WI38 (cell line): ENCODE measurements around the gene TMEM86A.

Experiments used
- H3K4me3 ChIP-seq: 2 replicates; pipeline ENCODE4 v1.5.1; 2011; ENCODE audit warnings: low read depth, mild to moderate bottlenecking, control low read depth, low read length
- TF ChIP-seq, protein P1 (sequence below): IDR thresholded peaks from 2 replicates; pipeline ENCODE4 v1.5.1; 2012; ENCODE audit warnings: low read depth, mild to moderate bottlenecking, control low read depth, low read length

Gene TMEM86A

DNA sequence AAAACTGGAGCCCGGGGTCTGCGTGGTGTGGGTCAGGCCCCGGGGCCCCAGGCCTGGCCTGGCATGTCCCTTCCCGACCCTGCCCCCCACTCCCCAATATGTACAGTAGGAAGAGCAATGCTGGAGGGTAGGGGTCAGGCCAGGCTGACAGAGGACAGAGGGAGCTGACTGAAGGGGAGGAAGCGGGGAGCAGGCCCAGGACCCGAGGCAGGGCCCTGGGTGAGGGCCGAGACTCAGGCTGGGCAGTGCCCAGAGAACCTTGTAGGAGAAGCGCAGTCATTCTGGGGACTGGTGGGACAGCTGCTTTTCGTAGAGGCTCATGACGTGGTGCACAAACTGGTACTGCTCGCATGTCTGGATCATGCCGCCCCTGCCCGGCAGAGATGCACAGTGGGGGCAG is 30.1 kb downstream of the TMEM86A start:
- no peak overlapping the region for H3K4me3 ChIP-seq
- TF ChIP-seq, protein P1, sequence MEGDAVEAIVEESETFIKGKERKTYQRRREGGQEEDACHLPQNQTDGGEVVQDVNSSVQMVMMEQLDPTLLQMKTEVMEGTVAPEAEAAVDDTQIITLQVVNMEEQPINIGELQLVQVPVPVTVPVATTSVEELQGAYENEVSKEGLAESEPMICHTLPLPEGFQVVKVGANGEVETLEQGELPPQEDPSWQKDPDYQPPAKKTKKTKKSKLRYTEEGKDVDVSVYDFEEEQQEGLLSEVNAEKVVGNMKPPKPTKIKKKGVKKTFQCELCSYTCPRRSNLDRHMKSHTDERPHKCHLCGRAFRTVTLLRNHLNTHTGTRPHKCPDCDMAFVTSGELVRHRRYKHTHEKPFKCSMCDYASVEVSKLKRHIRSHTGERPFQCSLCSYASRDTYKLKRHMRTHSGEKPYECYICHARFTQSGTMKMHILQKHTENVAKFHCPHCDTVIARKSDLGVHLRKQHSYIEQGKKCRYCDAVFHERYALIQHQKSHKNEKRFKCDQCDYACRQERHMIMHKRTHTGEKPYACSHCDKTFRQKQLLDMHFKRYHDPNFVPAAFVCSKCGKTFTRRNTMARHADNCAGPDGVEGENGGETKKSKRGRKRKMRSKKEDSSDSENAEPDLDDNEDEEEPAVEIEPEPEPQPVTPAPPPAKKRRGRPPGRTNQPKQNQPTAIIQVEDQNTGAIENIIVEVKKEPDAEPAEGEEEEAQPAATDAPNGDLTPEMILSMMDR = no peak

DNA sequence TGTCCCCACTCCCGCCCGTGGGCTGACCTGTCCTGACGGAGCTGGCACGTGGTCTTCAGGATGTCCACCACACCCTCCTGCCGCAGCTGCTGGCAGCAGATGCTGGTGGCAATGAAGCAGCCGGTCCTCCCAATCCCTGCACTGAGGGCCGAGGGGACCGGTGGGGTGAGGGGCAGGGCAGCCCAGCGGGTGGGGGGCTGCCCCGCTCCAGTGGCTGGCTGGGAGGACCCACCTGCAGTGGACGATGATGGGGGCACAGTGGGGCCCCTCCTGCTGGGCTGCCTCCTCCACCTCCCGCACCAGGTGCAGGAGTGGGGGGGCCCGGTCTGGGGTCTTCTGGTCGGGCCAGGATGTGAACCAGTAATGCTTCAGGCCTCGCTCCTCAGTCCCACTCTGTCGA is 30.8 kb downstream of the TMEM86A start:
- TF ChIP-seq, protein P1 = no peak
- H3K4me3 ChIP-seq = no peak overlapping the region

DNA sequence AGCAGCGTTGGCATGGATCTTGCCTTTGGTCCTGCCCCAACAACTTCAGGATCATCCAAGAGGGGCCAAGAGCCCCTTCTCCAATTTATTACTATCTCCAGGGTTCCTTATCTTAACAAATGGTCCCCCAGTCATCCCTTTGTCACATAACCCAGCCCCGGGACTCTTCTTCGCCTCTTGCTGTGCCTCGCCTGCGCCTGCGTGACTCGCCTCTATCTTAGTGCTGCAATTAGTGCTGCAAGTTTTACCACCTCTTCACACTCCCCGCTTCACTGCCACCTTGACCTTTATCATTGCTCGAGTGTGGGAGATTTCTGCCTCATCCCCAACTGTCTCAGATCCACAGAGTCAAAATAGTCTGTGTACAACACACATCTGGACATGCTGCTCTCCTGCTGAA is 31.4 kb downstream of the TMEM86A start:
- TF ChIP-seq, protein P1 = no peak
- no peak overlapping the region for H3K4me3 ChIP-seq

DNA sequence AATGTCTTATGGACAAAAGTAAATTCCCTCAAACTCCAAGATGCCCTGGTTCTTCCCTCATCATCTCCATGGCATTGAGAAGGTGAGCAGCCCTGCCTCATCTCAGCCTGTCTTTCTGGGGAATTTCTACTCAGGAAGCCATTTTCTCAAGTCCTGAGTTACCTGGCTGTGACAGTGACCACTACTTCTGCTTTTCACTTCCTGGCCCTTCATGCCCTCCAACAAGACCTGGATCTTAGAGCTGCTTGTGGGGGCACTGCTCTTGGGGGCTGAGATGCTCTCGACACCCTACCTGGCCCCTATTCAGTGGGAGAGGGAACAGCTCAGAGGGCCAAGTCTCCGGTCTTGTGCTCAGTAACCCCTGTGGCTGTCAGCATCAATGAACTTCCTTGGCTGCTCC is 32.9 kb downstream of the TMEM86A start:
- TF ChIP-seq, protein P1 = no peak
- no peak overlapping the region for H3K4me3 ChIP-seq

DNA sequence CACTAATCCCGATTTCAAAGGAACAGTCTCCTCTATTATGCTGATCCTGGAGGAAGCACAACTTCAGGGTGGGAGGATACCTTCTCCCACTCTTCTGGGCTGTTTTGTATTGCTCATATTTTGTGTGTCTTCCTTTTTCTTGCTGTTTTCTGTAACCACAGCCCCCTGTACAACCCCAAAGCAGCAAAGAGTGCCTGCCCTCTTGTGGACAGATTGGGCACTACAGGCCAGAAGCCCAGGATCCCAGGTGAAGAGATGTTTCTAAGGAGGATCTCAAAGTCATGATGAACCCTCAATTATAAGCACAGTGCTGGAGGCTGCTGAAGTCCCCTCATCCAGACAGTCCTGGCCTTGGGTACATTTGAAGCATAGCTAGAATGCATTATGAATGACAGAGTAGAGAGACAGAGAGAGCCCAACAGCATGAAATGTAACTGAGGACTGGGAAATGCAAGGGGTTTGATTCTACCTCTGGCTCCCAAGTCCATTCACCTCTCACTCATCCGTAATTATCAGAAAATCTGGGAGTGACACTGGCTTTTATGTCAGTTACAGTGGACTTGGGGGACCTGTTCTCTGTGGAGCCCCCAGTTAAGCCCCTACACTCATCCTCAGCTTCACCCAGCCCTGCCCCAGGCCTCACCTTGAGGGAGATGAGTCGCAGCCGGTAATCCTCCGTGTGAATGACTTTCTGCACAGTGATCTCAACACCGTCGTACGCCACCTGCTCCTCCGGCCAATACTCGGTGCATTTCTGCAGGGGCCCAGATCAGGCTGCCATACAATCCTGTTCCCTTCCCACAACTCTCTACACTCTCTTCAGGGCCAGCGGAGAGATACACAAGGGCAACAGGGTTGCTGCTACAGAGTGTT is 33.6 kb downstream of the TMEM86A start:
- no peak overlapping the region for H3K4me3 ChIP-seq
- TF ChIP-seq, protein P1 = peak; percentile 100

DNA sequence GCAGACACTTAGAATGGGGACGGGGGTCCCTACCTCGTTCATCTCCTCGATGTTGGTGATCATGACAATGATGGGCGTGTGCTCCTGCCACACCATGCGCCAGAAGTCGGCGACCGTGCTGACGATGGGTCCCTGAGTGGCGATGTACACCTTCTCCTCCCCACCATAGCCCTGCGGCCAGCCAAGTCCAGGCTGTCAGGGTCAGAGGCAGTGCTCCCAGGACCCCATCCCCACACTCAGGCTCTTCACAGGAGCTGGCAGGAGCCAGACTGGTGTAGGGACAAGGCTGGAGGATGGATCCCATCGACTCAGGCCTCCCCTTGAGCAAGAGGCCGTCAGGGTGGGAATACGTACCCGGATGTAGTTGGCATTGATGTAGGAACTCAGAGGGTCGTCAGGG is 34.6 kb downstream of the TMEM86A start:
- H3K4me3 ChIP-seq = no peak overlapping the region
- TF ChIP-seq, protein P1 = no peak

DNA sequence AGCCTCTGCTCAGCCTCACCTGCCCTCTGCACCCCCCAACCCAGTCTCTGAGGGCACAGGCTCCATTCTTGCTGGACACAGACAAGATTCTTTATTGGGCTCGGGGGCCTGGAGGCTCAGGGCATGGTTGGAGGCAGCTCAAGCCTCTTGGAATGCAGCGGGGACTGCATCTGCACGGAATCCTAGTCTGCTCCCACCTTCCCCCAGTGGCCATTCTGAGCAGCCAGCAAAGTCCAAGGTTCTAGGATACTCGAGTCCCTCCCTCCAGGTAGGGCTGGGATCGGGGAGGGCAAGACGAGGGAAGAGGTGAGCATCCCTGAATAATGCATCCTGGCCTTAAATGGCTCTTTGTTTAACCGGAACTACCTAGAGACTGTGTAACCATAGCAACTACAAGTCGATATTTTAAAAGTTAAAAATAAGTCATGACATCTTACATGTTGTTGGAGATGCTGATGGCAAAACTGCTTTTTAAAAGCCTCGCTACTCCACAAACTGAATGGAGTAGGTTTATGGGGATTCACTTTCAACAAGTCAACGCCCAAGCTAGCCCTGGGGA is 38.1 kb downstream of the TMEM86A start:
- TF ChIP-seq, protein P1 = no peak
- H3K4me3 ChIP-seq = no peak overlapping the region
